Body of pancreas (tissue), 4 donors: ENCODE measurements around the gene KRT82.

Experiments used
- CTCF ChIP-seq, 7 experiments: fragments of 450-650 bp in 4 of 7; fragments of 200-600 bp in 3 of 7; sonication (generic) in 3 of 7; IDR thresholded peaks; one replicate each; pipeline ENCODE4 v1.5.1; 2016 to 2019; ENCODE audit warnings: antibody characterized with exemption in 7 of 7
- POLR2A ChIP-seq, 3 donors: fragments of 450-650 bp; IDR thresholded peaks; one replicate each; pipeline ENCODE4 v1.6.1; 2016; ENCODE audit warnings: antibody characterized with exemption in 3 of 3, mild to moderate bottlenecking in 2 of 3

GRCh38 chr12:52360663-52361271 lies 45.4 kb downstream of the KRT82 start:
- no peak for TF ChIP-seq CTCF (IDR thresholded peaks at IDR 0.05)
- no peak for TF ChIP-seq POLR2A (IDR thresholded peaks at IDR 0.05)
